ENCODE measurements around the gene FHL2. TPM values are rescaled to one million over a fixed set of nuclear protein-coding genes. Genes with fewer than 3 reads are reported as not detected.

The FHL2 gene
- total and polyA plus RNA-seq, 4 experiments from 2014 or later: 0.23 to 0.87 (median 0.33) TPM; not detected in 1

DNA sequence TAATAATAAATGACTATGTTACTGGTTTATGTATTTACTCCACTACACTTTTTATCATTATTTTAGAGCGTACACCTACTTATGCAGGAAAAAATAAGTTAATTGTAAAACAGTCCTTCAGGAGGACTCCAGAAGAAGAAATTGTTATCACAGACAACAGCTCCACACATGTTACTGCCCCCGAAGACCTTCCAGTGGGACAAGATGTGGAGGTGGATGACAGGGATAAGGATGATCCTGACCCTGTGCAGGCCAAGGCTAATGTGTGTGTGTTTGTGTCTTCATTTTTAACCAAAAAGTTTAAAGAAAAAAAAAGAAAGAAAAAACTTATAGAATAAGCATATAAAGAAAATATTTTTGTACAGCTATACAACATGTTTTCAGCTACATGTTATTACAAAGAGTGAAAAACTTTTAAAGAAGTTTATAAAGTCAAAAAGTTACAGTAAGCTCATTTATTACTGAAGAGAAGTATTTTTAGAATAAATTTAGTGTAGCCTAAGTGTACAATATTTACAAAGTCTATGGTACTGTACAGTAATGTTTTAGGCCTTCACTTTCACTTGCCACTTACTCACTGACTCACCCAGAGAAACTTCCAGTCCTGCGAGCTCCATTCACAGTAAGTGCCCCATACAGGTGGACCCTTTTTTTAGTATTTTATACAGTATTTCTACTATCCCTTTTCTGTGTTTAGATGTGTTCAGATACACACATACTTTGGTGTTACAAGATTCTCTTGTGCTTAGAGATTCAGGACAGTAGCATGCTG, 76.8 kb downstream of the FHL2 start:
- Mint-ChIP-seq H3K36me3 (peaks cover 12 to 21% of the 10 kb centered on the region in 2 donors), H3K4me1 (peaks cover 31 to 50% (median 44%) of the 10 kb centered on the region in 4 donors), H3K4me3 (no peak overlapping the region), H3K9me3 (no peaks in the 10 kb centered on the region), H3K27ac (no peak overlapping the region), H3K27me3 (no peaks in the 10 kb centered on the region)
- peaks cover 5% of the 10 kb centered on the region for H3K36me3 ChIP-seq (ENCODE audit: insufficient read depth, low read length)
- no peak for DNase-seq
- H3K27me3 ChIP-seq (ENCODE audit: insufficient read depth, low read length): no peaks in the 10 kb centered on the region
- H3K9me3 ChIP-seq (ENCODE audit: control insufficient read depth in 1 of 2, low read length in 2 of 2): no peaks in the 10 kb centered on the region
- intact Hi-C loops (cut with micrococcal nuclease): no loop called here
- H3K27ac ChIP-seq (ENCODE audit: low read depth, low read length): no peak overlapping the region
- ChIA-PET POLR2A (ENCODE audit: partially characterized antibody) (interaction anchor here (1.2 kb wide), 1 partner anchor 8 kb away, joined by 3 read pairs; no protein-coding TSS in a partner anchor), CTCF (ENCODE audit: partially characterized antibody) (no interaction called here)
- no peak overlapping the region for H3K4me3 ChIP-seq (ENCODE audit: low read length in 2 of 2)
- peaks cover 5% of the 10 kb centered on the region for H3K4me1 ChIP-seq (ENCODE audit: insufficient read depth, low read length)

DNA sequence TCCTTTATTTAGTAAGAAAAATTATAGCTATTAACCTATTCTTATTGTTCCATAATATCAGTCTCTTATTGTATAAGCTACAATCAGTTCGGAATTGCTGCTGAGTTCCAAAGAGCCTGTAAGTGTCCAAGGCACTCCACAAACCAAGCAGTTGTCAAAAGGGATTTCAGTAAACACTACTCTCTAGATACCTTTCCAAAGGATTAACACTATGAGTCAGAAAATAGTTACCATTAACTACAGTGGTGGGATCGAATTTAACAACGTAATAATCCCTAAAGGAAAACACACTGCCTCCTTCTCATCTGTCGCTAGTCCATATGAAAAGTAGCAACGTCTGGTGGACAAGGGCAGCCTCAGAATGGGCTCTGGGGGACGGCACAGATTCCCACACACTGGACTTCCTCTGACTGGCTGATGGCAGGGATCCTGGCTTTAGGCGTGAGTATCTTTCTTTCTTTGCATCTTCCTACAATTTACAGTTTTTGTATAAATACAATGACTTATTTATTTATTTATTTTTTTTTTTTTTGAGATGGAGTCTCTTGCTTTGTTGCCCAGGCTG, 78.1 kb downstream of the FHL2 start:
- Mint-ChIP-seq H3K36me3 (peaks cover 12 to 20% of the 10 kb centered on the region in 2 donors), H3K4me3 (no peak overlapping the region), H3K27ac (peak overlapping the region in 2 of 7 donors; percentile 53 to 63), H3K9me3 (no peaks in the 10 kb centered on the region), H3K27me3 (no peaks in the 10 kb centered on the region), H3K4me1 (peaks cover 27 to 51% (median 47%) of the 10 kb centered on the region in 4 donors)
- H3K4me1 ChIP-seq (ENCODE audit: insufficient read depth, low read length): peaks cover 5% of the 10 kb centered on the region
- no peaks in the 10 kb centered on the region for H3K27me3 ChIP-seq (ENCODE audit: insufficient read depth, low read length)
- ChIA-PET POLR2A (ENCODE audit: partially characterized antibody) (no interaction called here), CTCF (ENCODE audit: partially characterized antibody) (interaction anchor here (0.9 to 1.4 kb wide), 2 partner anchors 10 to 81 kb away, joined by 3 to 4 read pairs; no protein-coding TSS in a partner anchor)
- H3K4me3 ChIP-seq (ENCODE audit: low read length in 2 of 2): no peak overlapping the region
- no peak overlapping the region for H3K27ac ChIP-seq (ENCODE audit: low read depth, low read length)
- H3K36me3 ChIP-seq (ENCODE audit: insufficient read depth, low read length): peaks cover 5% of the 10 kb centered on the region
- DNase-seq: no peak
- no peaks in the 10 kb centered on the region for H3K9me3 ChIP-seq (ENCODE audit: control insufficient read depth in 1 of 2, low read length in 2 of 2)
- intact Hi-C loops (cut with micrococcal nuclease): no loop called here

DNA sequence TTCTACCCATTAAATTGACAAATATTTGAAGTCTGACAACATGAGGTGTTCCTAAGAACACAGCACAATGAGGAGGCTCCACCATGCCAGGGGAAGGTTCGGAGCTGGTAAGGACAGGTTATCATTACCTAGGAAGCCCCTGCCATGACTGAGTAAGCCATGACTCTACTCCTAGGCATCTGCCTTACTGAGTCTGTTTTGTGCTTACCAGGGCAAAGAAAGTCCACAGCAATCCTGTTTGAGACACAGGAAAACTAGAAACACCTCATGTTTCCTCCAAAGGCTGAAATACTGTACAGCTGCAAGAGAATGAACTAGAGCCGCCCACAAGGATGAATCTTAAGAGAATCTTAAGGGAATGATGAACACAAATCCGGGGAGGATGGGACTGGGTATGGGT, 80.9 kb downstream of the FHL2 start:
- POLR2A ChIA-PET (ENCODE audit: partially characterized antibody): no interaction called here
- Mint-ChIP-seq H3K9me3 (no peaks in the 10 kb centered on the region), H3K4me1 (peaks cover 24 to 42% (median 37%) of the 10 kb centered on the region in 4 donors), H3K27ac (peak overlapping the region in 1 of 7 donors; percentile 25), H3K4me3 (no peak overlapping the region), H3K27me3 (no peaks in the 10 kb centered on the region), H3K36me3 (peaks cover 10 to 12% of the 10 kb centered on the region in 2 donors)
- H3K4me3 ChIP-seq (ENCODE audit: low read length in 2 of 2): no peak overlapping the region
- H3K36me3 ChIP-seq (ENCODE audit: insufficient read depth, low read length): peaks cover 5% of the 10 kb centered on the region
- H3K9me3 ChIP-seq (ENCODE audit: control insufficient read depth in 1 of 2, low read length in 2 of 2): no peaks in the 10 kb centered on the region
- H3K27me3 ChIP-seq (ENCODE audit: insufficient read depth, low read length): no peaks in the 10 kb centered on the region
- H3K4me1 ChIP-seq (ENCODE audit: insufficient read depth, low read length): peaks cover 8% of the 10 kb centered on the region
- intact Hi-C loops (cut with micrococcal nuclease): no loop called here
- no peak overlapping the region for H3K27ac ChIP-seq (ENCODE audit: low read depth, low read length)
- CTCF ChIA-PET (ENCODE audit: partially characterized antibody): no interaction called here
- no peak for DNase-seq

DNA sequence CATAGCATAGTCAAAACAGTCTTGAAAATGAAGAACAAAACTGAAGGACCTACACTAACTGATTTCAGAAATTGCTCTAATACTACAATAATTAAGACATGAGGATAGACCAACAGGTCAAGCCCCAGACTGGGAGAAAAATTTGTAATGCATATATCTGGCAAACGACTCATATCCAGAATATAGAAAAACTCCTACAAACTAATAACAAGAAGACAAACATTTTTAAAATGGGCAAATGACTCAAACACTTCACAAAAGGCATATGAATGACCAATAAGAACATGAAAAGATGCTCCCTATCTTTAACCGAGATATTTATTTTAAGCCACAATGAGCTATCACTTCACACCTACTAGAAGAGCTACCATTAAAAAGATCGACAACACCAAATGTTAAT, 83.5 kb downstream of the FHL2 start:
- ChIA-PET CTCF (ENCODE audit: partially characterized antibody) (interaction anchor here (0.7 to 1.2 kb wide), 3 partner anchors 10 to 202 kb away, joined by 3 to 4 read pairs (median 3); no protein-coding TSS in a partner anchor), POLR2A (ENCODE audit: partially characterized antibody) (interaction anchor here (1.2 kb wide), 2 partner anchors 15 to 845 kb away, joined by 3 to 4 read pairs; no protein-coding TSS in a partner anchor)
- peak overlapping the region in 2 of 7 donors; percentile 9 to 45 for H3K27ac Mint-ChIP-seq

DNA sequence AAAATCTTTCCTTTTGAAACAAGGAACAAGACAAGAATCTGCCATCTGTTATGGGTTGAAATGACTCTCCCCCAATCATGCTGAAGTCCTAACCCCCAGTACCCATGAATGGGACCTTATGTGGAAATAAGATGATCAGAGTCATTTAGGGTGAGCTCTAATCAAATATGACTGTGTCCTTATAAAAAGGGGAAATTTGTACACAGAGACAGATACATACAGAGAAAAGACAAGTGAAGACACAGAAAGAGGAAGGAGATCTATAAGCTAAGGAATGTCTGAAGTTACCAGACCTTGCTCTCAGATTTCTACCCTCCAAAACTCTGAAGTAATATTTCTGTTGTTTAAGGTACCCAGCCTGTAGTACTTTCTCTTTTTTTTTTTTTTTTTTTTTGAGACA, 85.0 kb downstream of the FHL2 start:
- Mint-ChIP-seq H3K27ac (no peak overlapping the region), H3K4me3 (no peak overlapping the region), H3K9me3 (no peaks in the 10 kb centered on the region), H3K4me1 (peaks cover 19 to 42% (median 30%) of the 10 kb centered on the region in 4 donors), H3K27me3 (no peaks in the 10 kb centered on the region), H3K36me3 (peaks cover 11 to 17% of the 10 kb centered on the region in 2 donors)
- Histone ChIP-seq H3K9me3 (ENCODE audit: control insufficient read depth in 1 of 2, low read length in 2 of 2) (no peaks in the 10 kb centered on the region), H3K27me3 (ENCODE audit: insufficient read depth, low read length) (no peaks in the 10 kb centered on the region), H3K4me1 (ENCODE audit: insufficient read depth, low read length) (peaks cover 6% of the 10 kb centered on the region), H3K36me3 (ENCODE audit: insufficient read depth, low read length) (no peaks in the 10 kb centered on the region), H3K4me3 (ENCODE audit: low read length in 2 of 2) (no peak overlapping the region), H3K27ac (ENCODE audit: low read depth, low read length) (no peak overlapping the region)
- intact Hi-C loops (cut with micrococcal nuclease): no loop called here
- no peak for DNase-seq
- ChIA-PET POLR2A (ENCODE audit: partially characterized antibody) (interaction anchor here (0.6 to 0.9 kb wide), 2 partner anchors 9 to 233 kb away, joined by 3 read pairs; no protein-coding TSS in a partner anchor), CTCF (ENCODE audit: partially characterized antibody) (interaction anchor here (0.7 kb wide), 1 partner anchor 13 kb away, joined by 3 read pairs; no protein-coding TSS in a partner anchor)

More for the DNA sequence above, 83.5 kb downstream of the FHL2 start:
- no peaks in the 10 kb centered on the region for H3K27me3 ChIP-seq (ENCODE audit: insufficient read depth, low read length)
- Mint-ChIP-seq H3K4me1 (peaks cover 22 to 43% (median 31%) of the 10 kb centered on the region in 4 donors), H3K9me3 (no peaks in the 10 kb centered on the region), H3K4me3 (no peak overlapping the region), H3K36me3 (peaks cover 4 to 15% of the 10 kb centered on the region in 2 donors), H3K27me3 (no peaks in the 10 kb centered on the region)
- no peaks in the 10 kb centered on the region for H3K36me3 ChIP-seq (ENCODE audit: insufficient read depth, low read length)
- no peaks in the 10 kb centered on the region for H3K9me3 ChIP-seq (ENCODE audit: control insufficient read depth in 1 of 2, low read length in 2 of 2)
- peaks cover 8% of the 10 kb centered on the region for H3K4me1 ChIP-seq (ENCODE audit: insufficient read depth, low read length)
- no peak for DNase-seq
- H3K27ac ChIP-seq (ENCODE audit: low read depth, low read length): no peak overlapping the region
- no peak overlapping the region for H3K4me3 ChIP-seq (ENCODE audit: low read length in 2 of 2)
- intact Hi-C loops (cut with micrococcal nuclease): no loop called here

Other genes with a start within 250 kb of the FHL2 start
- not detected for gene GPR45, start 157.3 kb downstream of the FHL2 start, total RNA-seq
- not detected for gene GPR45, start 157.3 kb downstream of the FHL2 start, polyA plus RNA-seq
- gene TGFBRAP1, start 69.3 kb downstream of the FHL2 start, total RNA-seq: 10 to 100 TPM; 20.6 to 21.0 TPM
- 10 to 100 TPM; 19.9 to 27.4 TPM for gene TGFBRAP1, start 69.3 kb downstream of the FHL2 start, polyA plus RNA-seq
- gene C2orf49, start 61.5 kb downstream of the FHL2 start, total RNA-seq: 10 to 100 TPM; 29.5 to 29.9 TPM
- 10 to 100 TPM in 1 of 2 donors, 1 to 10 TPM in 1; 8.7 to 10.9 TPM for gene C2orf49, start 61.5 kb downstream of the FHL2 start, polyA plus RNA-seq